ENCODE measurements around the gene CHD3.
A peak's percentile ranks its signal among the peaks of the same experiment; 100 is the strongest.

CHD3 gene

GRCh38 chr17:7897773-7898172, 9.2 kb downstream of the CHD3 start:
- no peak overlapping the region for H3K27ac ChIP-seq (ENCODE audit: extremely low read depth, low read depth, low read length)
- H3K36me3 ChIP-seq (ENCODE audit: control insufficient read depth in 2 of 2, insufficient read depth in 1 of 2, low read length in 2 of 2) = peaks cover 72 to 91% of the 10 kb centered on the region in 2 experiments
- ChIA-PET CTCF (interaction anchor here (0.6 to 6.8 kb wide), 21 partner anchors 9 to 206 kb away, joined by 3 to 94 read pairs (median 5); partner anchors contain the start of genes CHD3, CNTROB, NAA38 and TRAPPC1), POLR2A (interaction anchor here (0.5 to 1.4 kb wide), 2 partner anchors 31 to 129 kb away, joined by 3 to 5 read pairs; no protein-coding TSS in a partner anchor)
- peaks cover under 1% of the 10 kb centered on the region; the same call in 1 of the 2 replicates for H3K4me1 ChIP-seq (ENCODE audit: control insufficient read depth, insufficient read depth, low read length)
- no peaks in the 10 kb centered on the region for H3K9me3 ChIP-seq (ENCODE audit: control insufficient read depth, insufficient read depth, low read depth, low read length)
- no peak overlapping the region for H3K4me3 ChIP-seq (ENCODE audit: low read depth, low read length)
- TF ChIP-seq ZNF148 (tag by site-specific recombination; IDR thresholded peaks at IDR 0.05; ENCODE audit: borderline replicate concordance) = no peak
- no peak for TF ChIP-seq SP2 (tag by site-specific recombination; IDR thresholded peaks at IDR 0.05)
- TF ChIP-seq PRDM10 (tag by site-specific recombination; IDR thresholded peaks at IDR 0.05) = 0 out of 2 replicates have a peak, but pooled peaks have one; percentile 33
- 0 out of 2 replicates have a peak, but pooled peaks have one; percentile 20 for TF ChIP-seq ZFHX2 (tag by site-specific recombination; conservative IDR thresholded peaks at IDR 0.05)
- no peak for TF ChIP-seq ZNF600 (tag by site-specific recombination; IDR thresholded peaks at IDR 0.05)
- no peak for TF ChIP-seq ZNF777 (tag by site-specific recombination; IDR thresholded peaks at IDR 0.05; ENCODE audit: borderline replicate concordance)
- peak; percentile 81 for TF ChIP-seq CTCF (tag by site-specific recombination; IDR thresholded peaks at IDR 0.05)
- no peak for TF ChIP-seq ZNF292 (tag by site-specific recombination; IDR thresholded peaks at IDR 0.05; ENCODE audit: borderline replicate concordance, low read depth)
- no peak for TF ChIP-seq ZNF366 (tag by site-specific recombination; conservative IDR thresholded peaks at IDR 0.05)
- no peak for TF ChIP-seq ZNF19 (tag by site-specific recombination; IDR thresholded peaks at IDR 0.05; ENCODE audit: low read depth)
- TF ChIP-seq ZNF560 (tag by site-specific recombination; IDR thresholded peaks at IDR 0.05; ENCODE audit: borderline replicate concordance) = no peak
- no peak for TF ChIP-seq ZNF48 (tag by site-specific recombination; IDR thresholded peaks at IDR 0.05)
- 0 out of 2 replicates have a peak, but pooled peaks have one; percentile 22 for TF ChIP-seq ZBTB44 (tag by site-specific recombination; IDR thresholded peaks at IDR 0.05)
- TF ChIP-seq ZNF488 (tag by site-specific recombination; IDR thresholded peaks at IDR 0.05) = no peak
- TF ChIP-seq ZNF654 (tag by site-specific recombination; IDR thresholded peaks at IDR 0.05; ENCODE audit: low read depth) = peak; percentile 61
- no peak for TF ChIP-seq MYNN (tag by site-specific recombination; IDR thresholded peaks at IDR 0.05; ENCODE audit: borderline replicate concordance)
- no peak for TF ChIP-seq ZNF518A (tag by site-specific recombination; conservative IDR thresholded peaks at IDR 0.05; ENCODE audit: low read depth)
- no peak for TF ChIP-seq ZNF596 (tag by site-specific recombination; IDR thresholded peaks at IDR 0.05)
- TF ChIP-seq ZNF398 (tag by site-specific recombination; IDR thresholded peaks at IDR 0.05) = no peak
